SU-DHL-6 (cell line): ENCODE results near the gene CRYBG3.
A peak's percentile ranks its signal among the peaks of the same experiment; 100 is the strongest.

Source experiments
- H2AFZ ChIP-seq: fragments of 200-600 bp; sonication (generic); 2 replicates; pipeline ENCODE4 v1.6.1; 2014; ENCODE audit warnings: low read depth, mild to moderate bottlenecking, moderate library complexity, mixed read lengths, antibody characterized with exemption, low read length; ENCODE audit not compliant: severe bottlenecking
- H3F3A ChIP-seq: fragments of 200-600 bp; shearing (Covaris generic); 2 replicates; pipeline ENCODE4 v1.6.0; 2016; ENCODE audit warnings: antibody characterized with exemption, mild to moderate bottlenecking; ENCODE audit not compliant: insufficient read depth
- H3K27ac ChIP-seq: fragments of 200-600 bp; sonication (generic); 2 replicates; pipeline ENCODE4 v1.5.1; 2016; ENCODE audit warnings: low read depth, mild to moderate bottlenecking, low read length, moderate library complexity, mixed read lengths
- H3K27me3 ChIP-seq: fragments of 200-600 bp; sonication (generic), shearing (Covaris generic); 2 replicates; pipeline ENCODE4 v1.6.0; 2014; ENCODE audit warnings: mild to moderate bottlenecking, low read length
- H3K36me3 ChIP-seq: fragments of 200-600 bp; sonication (generic); 2 replicates; pipeline ENCODE4 v1.6.1; 2014; ENCODE audit warnings: mild to moderate bottlenecking, low read length, mixed read lengths
- H3K4me2 ChIP-seq: fragments of 300-600, 200-600 bp; shearing (Covaris generic), sonication (generic); 2 replicates; pipeline ENCODE4 v1.6.0; 2014; ENCODE audit warnings: low read length, low read depth, mild to moderate bottlenecking; ENCODE audit not compliant: poor library complexity, severe bottlenecking
- H3K4me3 ChIP-seq: fragments of 200-600 bp; sonication (generic); 2 replicates; pipeline ENCODE4 v1.5.1; 2014; ENCODE audit warnings: antibody characterized with exemption, low read length, mild to moderate bottlenecking, mixed read lengths; ENCODE audit not compliant: insufficient read depth, poor library complexity, severe bottlenecking
- H3K79me2 ChIP-seq: fragments of 200-600 bp; sonication (generic); 2 replicates; pipeline ENCODE4 v1.6.1; 2014; ENCODE audit warnings: mild to moderate bottlenecking, low read length, moderate library complexity; ENCODE audit not compliant: insufficient read depth
- H3K9ac ChIP-seq: fragments of 200-600 bp; sonication (generic); 2 replicates; pipeline ENCODE4 v1.7.0; 2014; ENCODE audit warnings: mild to moderate bottlenecking, low read length
- H3K9me2 ChIP-seq: fragments of 200-600 bp; sonication (generic); replicated peaks from 2 replicates; pipeline ENCODE4 v1.6.1; 2014; ENCODE audit warnings: low read length; ENCODE audit not compliant: insufficient read depth
- H3K9me3 ChIP-seq: fragments of 200-600 bp; sonication (generic); 2 replicates; pipeline ENCODE4 v1.6.1; 2014; ENCODE audit warnings: low read length, mixed read lengths; ENCODE audit not compliant: insufficient read depth
- H4K20me1 ChIP-seq: fragments of 200-600 bp; sonication (generic); 2 replicates; pipeline ENCODE4 v1.6.1; 2014; ENCODE audit warnings: low read depth, mild to moderate bottlenecking, antibody characterized with exemption, low read length, moderate library complexity, mixed read lengths
- EZH2phosphoT487 ChIP-seq: fragments of 200-600 bp; sonication (generic), shearing (Covaris generic); conservative IDR thresholded peaks from 2 replicates; pipeline ENCODE4 v1.6.1; 2018; ENCODE audit warnings: mild to moderate bottlenecking, antibody characterized with exemption, low read length, moderate library complexity, mixed read lengths
- TF ChIP-seq, protein P1 (sequence below): fragments of 200-600 bp; sonication (generic); IDR thresholded peaks from one replicate; pipeline ENCODE4 v1.5.1; 2017; ENCODE audit warnings: antibody characterized with exemption, mild to moderate bottlenecking, low read length, moderate library complexity; ENCODE audit not compliant: insufficient read depth, poor library complexity, severe bottlenecking

The CRYBG3 gene

DNA sequence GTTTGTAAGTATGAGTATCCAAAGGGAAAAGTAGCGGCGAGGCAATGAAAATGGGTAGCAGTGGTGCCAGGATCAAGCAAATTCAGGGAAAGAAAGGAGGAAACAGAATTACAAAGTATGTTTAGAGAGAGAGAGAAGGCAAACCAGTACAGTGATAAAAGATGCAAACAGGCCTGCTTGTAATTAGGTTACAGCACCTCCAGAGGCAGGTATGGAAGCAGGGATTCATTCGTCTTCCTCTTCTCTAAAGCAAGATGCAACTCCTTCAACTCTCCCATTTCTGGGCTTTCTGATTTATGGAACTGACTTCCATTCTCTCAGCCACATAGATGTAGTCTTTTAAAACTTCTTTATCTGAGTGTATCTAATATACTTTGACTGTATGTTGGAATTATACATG, 68.0 kb downstream of the CRYBG3 start:
- no peaks in the 10 kb centered on the region for H4K20me1 ChIP-seq
- H3K9me2 ChIP-seq = no peaks in the 10 kb centered on the region
- H3K27me3 ChIP-seq = no peaks in the 10 kb centered on the region
- no peak overlapping the region for H2AFZ ChIP-seq
- no peaks in the 10 kb centered on the region for H3K79me2 ChIP-seq
- H3K4me3 ChIP-seq = no peak overlapping the region
- no peak overlapping the region for H3K9ac ChIP-seq
- no peak overlapping the region for H3K4me2 ChIP-seq
- H3K27ac ChIP-seq = no peak overlapping the region
- no peaks in the 10 kb centered on the region for H3K9me3 ChIP-seq
- no peaks in the 10 kb centered on the region for H3K36me3 ChIP-seq
- no peak for TF ChIP-seq EZH2phosphoT487
- TF ChIP-seq, protein P1, sequence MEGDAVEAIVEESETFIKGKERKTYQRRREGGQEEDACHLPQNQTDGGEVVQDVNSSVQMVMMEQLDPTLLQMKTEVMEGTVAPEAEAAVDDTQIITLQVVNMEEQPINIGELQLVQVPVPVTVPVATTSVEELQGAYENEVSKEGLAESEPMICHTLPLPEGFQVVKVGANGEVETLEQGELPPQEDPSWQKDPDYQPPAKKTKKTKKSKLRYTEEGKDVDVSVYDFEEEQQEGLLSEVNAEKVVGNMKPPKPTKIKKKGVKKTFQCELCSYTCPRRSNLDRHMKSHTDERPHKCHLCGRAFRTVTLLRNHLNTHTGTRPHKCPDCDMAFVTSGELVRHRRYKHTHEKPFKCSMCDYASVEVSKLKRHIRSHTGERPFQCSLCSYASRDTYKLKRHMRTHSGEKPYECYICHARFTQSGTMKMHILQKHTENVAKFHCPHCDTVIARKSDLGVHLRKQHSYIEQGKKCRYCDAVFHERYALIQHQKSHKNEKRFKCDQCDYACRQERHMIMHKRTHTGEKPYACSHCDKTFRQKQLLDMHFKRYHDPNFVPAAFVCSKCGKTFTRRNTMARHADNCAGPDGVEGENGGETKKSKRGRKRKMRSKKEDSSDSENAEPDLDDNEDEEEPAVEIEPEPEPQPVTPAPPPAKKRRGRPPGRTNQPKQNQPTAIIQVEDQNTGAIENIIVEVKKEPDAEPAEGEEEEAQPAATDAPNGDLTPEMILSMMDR = no peak
- H3F3A ChIP-seq = no peaks in the 10 kb centered on the region

DNA sequence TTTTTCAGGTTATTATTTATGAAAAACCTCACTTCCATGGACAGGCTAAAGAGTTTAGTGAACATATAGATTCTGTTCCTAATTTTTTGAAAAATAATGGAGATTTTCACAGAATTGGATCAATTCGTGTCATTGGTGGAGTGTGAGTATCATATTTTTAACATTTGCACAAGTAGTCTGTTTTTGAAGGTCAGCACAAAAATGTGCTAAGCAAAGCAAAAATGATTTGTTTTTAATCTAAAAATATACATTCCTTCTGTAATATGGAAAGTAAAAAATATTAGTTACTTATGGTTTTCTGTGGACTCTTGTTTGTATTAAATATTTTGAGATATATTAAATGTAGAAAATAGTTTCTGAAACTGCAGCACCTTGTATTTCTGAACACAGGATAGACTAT, 71.0 kb downstream of the CRYBG3 start:
- Histone ChIP-seq H3K36me3 (no peaks in the 10 kb centered on the region), H3K4me2 (no peak overlapping the region), H4K20me1 (no peaks in the 10 kb centered on the region)

DNA sequence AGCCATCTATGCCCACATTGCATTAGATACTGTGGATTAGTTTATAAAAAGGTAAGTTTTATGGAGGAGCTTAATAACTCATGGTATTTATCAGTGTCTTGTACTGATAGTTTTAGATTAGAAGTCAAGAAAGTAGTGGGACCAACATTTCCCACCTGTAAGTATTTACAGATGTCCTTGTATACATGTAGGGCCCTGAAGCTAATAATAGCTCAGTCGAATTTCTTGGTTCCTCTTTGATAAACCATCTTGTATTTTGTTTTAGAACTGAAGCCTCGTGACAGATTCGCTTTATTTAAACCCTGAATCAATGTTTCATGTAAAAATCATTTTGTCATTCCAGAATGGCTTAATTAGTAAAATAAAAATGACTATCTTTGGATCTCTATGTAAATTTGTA, 73.4 kb downstream of the CRYBG3 start:
- no peaks in the 10 kb centered on the region for H3F3A ChIP-seq
- no peak overlapping the region for H2AFZ ChIP-seq
- no peaks in the 10 kb centered on the region for H3K36me3 ChIP-seq
- H4K20me1 ChIP-seq = no peaks in the 10 kb centered on the region
- H3K4me2 ChIP-seq = peak overlapping the region; percentile 2
- no peaks in the 10 kb centered on the region for H3K27me3 ChIP-seq
- no peaks in the 10 kb centered on the region for H3K79me2 ChIP-seq
- no peak for TF ChIP-seq EZH2phosphoT487
- TF ChIP-seq, protein P1 = no peak
- no peaks in the 10 kb centered on the region for H3K9me3 ChIP-seq
- no peak overlapping the region for H3K9ac ChIP-seq
- H3K4me3 ChIP-seq = no peak overlapping the region
- no peak overlapping the region for H3K27ac ChIP-seq
- H3K9me2 ChIP-seq = no peaks in the 10 kb centered on the region

More for the DNA sequence above, 71.0 kb downstream of the CRYBG3 start:
- H3K9me2 ChIP-seq = no peaks in the 10 kb centered on the region
- TF ChIP-seq EZH2phosphoT487 = no peak
- TF ChIP-seq, protein P1 = no peak
- H3K79me2 ChIP-seq = no peaks in the 10 kb centered on the region
- H3K9ac ChIP-seq = no peak overlapping the region
- no peaks in the 10 kb centered on the region for H3K27me3 ChIP-seq
- no peaks in the 10 kb centered on the region for H3K9me3 ChIP-seq
- no peak overlapping the region for H2AFZ ChIP-seq
- H3K27ac ChIP-seq = no peak overlapping the region
- H3F3A ChIP-seq = no peaks in the 10 kb centered on the region
- H3K4me3 ChIP-seq = no peak overlapping the region
